GM21825 (cell line): ENCODE measurements around the gene DERL3.

Experiments used
- ATAC-seq: cut with Tn5 transposase; IDR thresholded peaks from one replicate; pipeline ENCODE4 v1.9.1; 2021; ENCODE audit warnings: mild to moderate bottlenecking, moderate library complexity; ENCODE audit not compliant: unreplicated experiment

Gene DERL3

DNA sequence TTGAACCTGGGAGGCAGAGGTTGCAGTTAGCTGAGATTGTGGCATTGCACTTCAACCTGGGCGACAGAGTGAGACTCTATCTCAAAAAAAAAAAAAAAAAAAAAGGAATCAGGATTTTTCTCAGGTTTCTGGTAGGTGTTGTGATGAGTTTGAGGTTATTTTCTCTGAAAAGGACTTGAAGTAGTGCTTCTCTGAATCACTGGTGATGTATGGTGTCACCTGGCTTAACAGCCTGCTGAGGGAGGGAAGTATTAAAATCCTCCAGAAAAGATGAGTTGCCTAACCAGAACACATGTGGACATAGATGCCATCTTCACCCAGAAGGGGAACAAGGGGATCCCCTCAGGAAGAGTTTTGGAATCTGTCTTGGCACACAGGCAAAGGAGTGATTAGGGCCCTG, 32.0 kb downstream of the DERL3 start:
- no peak for ATAC-seq

- ATAC-seq, result no peak
Observed at GRCh38 chr22:23804781-23805291, 34.0 kb downstream of the DERL3 start.

- ATAC-seq, result no peak
Observed at GRCh38 chr22:23803001-23803819, 35.6 kb downstream of the DERL3 start.

DNA sequence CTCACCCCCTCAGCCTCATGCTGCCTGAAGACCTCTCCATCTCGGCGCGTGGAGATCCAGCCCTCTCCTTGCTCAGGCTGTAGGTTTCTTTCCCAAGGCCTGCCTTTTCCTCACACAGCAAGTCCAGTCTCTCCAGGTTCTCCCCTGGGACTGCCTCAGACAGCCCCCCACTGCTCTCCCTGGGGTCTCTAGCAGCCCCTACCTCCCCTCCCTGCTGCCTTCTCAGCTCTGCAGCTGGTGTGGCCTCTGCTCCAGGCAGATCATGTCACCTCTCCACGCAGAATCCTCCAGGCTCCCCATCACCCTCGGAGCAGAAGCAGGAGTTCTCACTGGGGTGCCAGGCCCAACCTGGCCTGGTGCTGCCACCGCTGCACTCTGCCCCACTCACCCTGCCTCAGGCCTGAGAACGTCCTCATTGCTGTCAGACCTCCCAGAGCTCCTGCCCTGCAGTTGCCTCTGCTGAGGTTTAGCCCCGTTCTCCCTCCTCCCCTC, 36.9 kb downstream of the DERL3 start:
- no peak for ATAC-seq

GRCh38 chr22:23801238-23801821, 37.5 kb downstream of the DERL3 start:
- ATAC-seq, result peak; percentile 12

DNA sequence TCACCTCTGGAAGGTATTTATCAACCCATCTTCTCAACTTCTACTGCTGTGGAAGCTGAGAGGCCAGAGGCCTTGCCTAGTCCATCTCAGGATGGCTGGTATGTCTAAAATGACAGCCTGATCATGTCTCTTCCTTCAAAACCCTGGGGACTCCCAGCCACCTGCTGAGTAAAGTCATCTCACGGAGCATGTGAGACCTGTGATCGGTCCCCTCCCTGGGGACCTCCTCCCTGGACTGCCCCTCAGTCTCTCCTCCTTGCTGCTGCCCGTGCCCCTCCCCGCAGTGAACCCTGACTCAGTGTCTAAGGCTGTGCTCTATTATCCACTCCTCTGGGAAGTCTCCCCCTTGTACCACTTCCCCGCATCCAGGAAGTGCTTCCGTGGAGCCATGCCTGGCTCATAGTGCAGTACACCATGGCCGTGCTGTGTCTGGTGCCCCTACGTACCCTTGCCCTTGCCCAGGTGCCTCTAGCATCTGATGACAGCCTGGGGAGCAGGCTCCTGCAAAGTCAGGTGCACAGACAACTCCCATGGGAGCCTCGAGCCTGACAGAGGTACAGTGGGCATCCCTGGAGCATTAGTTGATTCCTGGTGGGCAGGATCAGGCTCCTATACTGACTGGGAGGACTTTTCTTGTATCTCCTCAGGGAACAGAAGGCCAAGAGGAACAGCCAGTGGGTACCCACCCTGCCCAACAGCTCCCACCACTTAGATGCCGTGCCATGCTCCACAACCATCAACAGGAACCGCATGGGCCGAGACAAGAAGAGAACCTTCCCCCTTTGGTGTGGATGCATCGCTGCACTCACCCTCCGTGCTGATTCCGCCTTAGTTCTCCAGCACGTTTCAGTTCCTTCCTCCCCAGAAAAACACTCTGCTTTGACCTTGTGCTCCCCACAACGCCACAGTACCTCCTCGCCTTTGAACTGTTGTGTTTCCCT, 38.2 kb downstream of the DERL3 start:
- peak; percentile 61 for ATAC-seq

DNA sequence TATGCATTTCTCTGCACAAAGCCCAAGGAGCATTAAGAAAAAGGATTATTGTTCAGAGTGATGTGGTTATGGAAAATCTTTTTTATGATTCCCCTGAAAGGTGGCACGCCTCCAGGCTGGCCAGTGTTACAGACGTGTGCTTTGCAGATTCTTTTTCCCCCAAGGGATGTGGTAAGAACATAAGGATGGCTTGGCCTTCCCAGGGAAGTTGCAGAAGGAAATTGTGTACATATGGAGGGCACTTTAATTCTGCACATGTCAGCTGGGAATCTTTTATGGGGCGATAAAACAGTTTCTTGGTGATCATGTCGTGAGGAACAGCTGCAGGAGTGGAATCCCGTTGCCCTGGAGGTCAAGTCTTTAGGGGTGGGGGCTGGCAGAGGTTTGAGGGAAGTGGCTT, 42.3 kb downstream of the DERL3 start:
- ATAC-seq, result no peak

DNA sequence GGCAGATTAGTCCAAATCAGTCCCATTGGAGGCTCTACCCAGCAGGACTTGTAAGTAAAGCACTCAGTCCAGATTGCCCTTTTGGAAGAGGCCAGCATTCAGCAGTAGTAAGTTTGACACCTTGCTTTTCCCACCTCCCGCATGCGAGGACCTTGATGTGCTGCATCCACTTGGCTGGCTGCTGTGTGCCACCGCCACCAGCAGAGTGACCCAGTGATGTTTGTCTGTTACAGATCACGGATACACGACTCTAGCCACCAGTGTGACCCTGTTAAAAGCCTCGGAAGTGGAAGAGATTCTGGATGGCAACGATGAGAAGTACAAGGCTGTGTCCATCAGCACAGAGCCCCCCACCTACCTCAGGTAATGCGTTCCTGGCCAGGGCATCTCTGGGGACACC, 45.5 kb downstream of the DERL3 start:
- ATAC-seq, result no peak

DNA sequence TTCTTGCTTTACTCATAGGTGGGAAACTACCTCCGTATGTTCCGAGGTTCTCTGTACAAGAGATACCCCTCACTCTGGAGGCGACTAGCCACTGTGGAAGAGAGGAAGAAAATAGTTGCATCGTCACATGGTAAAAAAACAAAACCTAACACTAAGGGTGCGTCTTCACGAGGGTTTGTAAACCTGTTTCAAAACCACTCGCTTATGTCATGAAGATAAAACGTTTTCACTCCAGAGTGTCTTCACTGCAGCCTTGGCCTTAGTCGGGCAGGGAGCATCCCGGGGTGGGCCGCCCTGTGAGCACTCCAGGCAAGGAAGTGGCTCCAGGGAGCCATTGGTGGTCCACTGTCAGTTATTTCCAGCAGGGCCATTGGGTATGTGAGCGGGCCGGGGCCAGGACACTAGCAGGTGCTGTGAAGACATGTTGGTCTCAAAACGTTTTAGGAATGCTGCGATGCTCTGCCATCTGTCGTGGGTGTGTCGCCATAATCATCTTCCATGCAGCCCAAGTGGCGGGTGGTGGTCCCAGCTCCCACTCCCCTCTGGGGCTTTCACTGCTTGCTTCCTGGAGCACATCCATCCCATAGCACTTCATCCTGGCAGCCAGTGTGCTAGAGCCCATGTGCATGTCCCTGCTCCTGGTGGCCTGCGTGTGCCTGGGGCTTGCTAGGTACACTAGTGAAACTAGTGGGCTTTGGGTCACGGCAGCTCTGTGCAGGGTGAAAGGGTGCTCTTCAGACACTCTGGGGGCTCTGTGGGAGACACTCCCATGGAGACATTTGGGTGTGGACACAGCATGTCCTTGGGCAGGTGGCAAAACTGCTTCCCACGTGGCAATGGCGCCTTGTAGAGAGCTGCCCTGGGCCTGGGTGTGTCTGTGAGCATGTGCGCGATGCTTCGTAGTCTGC, 46.8 kb downstream of the DERL3 start:
- no peak for ATAC-seq

GRCh38 chr22:23790819-23791737, 47.7 kb downstream of the DERL3 start:
- ATAC-seq, result no peak

DNA sequence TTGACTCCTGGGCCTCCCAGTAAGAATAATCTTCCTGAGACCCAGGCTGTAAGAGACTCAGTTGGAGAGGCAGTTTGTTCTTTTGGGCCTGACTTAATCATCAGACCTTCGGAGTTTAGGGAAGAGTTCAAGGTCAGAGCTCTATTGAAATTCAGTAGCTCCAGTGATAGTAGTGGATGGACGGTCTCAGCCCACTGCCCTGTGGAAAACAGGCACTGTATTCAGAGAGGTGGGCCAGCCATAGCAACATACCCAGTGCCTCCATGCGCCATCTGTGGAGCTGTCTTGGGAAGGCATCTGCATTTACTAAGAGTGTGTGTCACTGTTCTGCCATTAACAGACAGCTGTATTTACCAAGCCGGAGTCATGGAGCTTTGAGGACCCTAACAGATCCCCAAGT, 49.2 kb downstream of the DERL3 start:
- ATAC-seq, result no peak

- no peak for ATAC-seq
Observed at GRCh38 chr22:23789121-23789520, 49.7 kb downstream of the DERL3 start.

DNA sequence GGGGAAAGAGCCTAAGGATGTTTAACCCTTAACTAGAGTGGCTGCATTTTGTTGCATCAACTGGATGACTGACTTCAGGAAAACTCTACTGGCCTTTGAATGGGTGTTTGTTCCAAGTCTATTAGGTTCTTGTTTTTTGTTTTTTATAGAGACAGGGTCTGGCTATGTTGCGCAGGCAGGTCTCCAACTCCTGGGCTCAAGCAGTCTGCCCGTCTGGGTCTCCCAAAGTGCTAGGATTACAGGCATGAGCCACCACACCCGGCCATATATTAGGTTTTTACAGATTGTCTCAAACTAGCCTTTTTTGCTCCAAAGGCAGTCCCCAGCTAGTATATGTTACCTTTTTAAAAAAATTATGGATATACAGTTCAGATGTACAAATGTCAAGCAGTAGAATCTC, 50.9 kb downstream of the DERL3 start:
- no peak for ATAC-seq

DNA sequence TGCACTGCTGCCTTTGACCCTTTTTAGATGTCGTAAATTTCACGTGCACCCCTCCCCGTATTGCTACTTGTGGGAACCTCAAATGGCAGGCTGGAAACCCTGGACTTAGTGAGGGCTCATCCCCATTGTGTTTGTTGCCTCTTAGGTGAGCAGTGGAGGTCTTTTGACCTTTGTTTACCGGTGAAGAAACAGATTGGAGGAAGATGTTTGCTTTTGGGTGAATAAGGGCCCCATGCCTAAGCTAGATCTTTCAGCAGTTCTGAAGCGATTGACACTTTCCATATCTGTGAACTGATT, 51.3 kb downstream of the DERL3 start:
- ATAC-seq, result no peak

DNA sequence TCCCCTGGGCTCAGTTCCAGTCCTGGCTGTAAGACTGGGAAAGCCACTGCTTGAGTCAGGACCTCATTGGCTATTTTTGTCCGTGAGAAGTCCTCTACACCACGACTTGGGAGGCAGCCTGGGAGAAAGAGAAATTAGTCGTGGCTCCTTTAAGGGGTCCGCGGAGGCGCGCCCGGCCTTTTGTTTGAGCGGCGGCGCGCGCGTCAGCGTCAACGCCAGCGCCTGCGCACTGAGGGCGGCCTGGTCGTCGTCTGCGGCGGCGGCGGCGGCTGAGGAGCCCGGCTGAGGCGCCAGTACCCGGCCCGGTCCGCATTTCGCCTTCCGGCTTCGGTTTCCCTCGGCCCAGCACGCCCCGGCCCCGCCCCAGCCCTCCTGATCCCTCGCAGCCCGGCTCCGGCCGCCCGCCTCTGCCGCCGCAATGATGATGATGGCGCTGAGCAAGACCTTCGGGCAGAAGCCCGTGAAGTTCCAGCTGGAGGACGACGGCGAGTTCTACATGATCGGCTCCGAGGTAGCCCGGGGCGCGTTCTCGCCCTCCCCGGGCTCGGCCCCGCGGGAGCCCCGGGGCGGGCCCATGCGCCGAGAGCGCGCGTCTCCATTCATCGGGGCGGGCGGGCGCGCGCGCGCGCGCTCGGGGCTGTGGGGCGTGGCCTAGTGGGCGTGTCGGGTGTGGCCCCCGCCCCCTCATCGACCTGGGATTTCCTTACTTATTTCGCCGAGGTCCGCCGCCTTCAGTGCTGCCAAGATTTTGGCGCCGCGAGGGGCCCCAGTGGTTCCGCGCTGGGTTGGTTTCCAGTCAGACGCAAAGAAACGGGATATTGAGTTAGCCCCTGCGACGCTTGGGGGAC, 51.8 kb downstream of the DERL3 start, which contains the start of gene SMARCB1:
Gene SMARCB1, plus strand, starts transcription at position 215 of the 848 bp plus-strand sequence. Its CDS starts 204 bp downstream, at position 419.
- peak; percentile 65 for ATAC-seq

GRCh38 chr22:23786261-23786710, 52.5 kb downstream of the DERL3 start:
- ATAC-seq, result no peak
